ENCODE measurements around the gene RTN4R.
"Not testable (repeated sequence)": the region's sequence is repeated elsewhere in the genome, so short reads cannot be mapped to it uniquely, and the experiment has no call there.

RTN4R gene

DNA sequence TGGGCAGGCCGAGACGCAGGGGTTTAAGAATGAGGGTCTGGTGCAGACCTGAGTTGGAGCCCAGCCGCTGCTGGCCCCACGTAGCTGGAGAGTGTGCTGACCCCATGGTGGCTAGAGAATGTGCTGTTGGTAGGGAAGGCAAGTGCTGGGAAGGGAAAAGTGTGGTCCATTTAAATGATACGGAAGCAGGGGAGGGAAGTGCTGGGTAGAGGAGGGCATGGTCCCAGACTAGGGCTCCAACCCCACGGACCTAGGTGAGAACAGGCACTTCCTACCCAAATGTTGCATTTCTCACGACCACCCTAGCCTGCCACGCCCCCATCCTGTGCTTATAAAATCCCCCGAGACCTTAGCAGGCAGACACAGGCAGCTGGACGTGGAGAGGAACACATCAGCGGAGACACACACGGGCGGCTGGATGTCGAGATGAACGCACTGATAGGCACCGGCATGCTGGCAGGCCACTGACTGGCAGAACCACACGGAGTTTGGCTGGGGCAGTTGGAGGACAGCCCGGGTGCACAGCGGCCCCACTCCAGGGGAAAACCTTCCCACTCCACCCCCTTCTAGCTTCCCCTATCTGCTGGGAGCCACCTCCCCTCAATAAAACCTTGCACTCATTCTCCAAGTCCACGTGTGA is 18.8 kb upstream of the RTN4R start:
- DNase-seq: not testable (repeated sequence)

GRCh38 chr22:20286312-20286660 is 18.2 kb upstream of the RTN4R start:
- DNase-seq: not testable (repeated sequence)

- DNase-seq: peak; percentile 40 to 78 (median 57)
Observed at GRCh38 chr22:20285473-20286311, 17.6 kb upstream of the RTN4R start.

GRCh38 chr22:20284471-20285086 is 16.5 kb upstream of the RTN4R start:
- no peak for DNase-seq

GRCh38 chr22:20283674-20284066 is 15.6 kb upstream of the RTN4R start:
- DNase-seq: no peak

DNA sequence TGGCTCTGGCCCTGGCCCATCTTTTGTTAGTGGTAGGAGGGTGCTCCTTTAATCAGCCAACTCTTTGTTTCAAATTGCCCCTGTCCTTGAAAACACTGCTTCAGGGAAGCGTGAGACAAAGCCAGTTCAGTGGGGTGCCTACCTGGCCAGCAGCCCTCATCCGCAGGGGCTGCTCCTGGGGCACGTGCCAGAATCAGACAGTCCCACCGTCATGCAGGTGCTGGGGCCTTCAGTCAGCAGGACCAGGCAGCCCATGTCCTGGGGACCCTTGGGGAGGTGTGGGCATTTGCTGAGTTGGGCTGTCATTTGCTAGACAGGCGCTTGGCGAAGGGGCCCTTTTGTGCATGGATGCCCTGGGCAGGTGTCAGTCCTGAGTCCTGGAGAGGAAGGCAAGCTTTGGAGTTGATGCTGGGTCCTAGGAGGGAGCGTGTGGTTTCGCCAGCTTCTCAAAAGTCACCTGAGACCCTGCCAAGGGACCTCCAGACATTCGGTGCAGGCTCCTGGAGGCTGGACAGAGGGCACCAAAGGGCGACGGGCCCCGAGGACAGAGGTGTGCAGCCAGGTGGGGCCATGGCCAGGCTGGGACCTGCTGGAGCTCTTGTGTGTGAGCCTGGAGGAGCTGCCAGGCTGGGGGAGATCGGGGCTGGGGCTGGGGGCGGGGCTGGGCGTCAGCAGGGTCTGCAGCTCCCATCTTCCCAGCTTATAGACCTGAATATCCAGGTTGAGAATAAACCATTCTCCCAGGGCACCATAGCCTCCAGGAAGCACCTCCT is 15.0 kb upstream of the RTN4R start:
- DNase-seq: no peak

DNA sequence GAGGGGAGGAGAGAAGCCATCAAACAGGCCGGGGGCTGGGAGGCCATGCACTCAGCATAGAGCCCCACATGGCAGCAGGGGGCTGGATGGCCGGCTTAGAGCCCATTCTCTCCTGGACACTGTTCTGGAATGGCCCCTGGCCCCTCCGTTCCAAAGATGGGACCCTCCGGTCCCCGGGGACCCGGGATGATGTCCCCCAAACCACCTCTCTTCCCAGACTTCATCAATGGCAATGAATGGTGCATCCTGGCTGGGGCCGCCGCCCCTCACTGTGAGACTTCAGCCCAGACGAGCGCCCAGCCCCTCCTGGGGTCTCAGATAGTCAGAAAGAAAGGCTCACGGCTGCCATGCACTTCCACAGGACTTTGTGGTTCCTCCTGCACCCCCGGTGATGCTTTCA is 13.8 kb upstream of the RTN4R start:
- DNase-seq: no peak

GRCh38 chr22:20281473-20281872 is 13.4 kb upstream of the RTN4R start:
- DNase-seq: not testable (repeated sequence)

DNA sequence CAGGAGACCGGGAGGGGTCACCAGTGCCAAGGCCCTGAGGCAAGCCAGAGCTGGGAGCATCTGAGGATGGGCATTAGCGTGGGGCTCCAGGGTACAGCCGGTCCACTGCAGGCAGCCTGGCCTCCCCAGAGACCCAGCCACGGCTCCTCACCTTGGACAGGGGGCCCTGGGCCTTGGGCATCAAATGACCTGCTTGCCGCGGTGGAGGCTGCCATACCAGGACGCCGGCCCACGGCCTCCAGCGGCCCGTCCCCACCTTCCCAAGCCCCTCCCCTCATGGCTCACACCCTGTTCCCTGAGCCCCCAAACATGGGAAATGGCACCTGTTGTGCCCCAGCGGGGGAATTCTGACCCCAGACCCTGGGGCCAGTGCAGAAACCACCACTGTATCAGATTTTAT is 12.7 kb upstream of the RTN4R start:
- DNase-seq: no peak

- DNase-seq: not testable (repeated sequence)
Observed at GRCh38 chr22:20280163-20280562, 12.0 kb upstream of the RTN4R start.

DNA sequence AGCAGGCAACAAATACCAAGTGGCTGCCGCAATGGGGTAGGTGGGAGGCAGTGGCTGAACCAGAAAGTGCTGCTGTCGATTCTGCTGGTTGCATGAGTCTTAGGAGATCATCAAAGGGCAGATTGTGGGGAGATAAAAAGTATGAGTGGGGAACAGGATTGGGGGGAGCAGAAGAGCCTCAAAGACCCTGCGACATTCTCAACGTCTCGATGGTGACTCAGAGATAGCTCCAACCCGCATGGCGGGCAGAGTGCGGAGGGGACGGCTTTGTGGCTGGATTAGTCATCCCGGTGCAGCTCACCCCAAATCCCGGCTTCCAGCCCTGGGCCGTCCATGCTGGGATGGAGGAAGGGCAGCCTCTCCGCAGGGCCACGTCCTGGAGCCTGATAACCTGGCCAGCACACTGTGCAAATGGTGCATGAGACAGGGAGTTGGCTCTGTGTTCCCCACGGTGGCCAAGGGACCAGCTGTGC is 11.6 kb upstream of the RTN4R start:
- no peak for DNase-seq

DNA sequence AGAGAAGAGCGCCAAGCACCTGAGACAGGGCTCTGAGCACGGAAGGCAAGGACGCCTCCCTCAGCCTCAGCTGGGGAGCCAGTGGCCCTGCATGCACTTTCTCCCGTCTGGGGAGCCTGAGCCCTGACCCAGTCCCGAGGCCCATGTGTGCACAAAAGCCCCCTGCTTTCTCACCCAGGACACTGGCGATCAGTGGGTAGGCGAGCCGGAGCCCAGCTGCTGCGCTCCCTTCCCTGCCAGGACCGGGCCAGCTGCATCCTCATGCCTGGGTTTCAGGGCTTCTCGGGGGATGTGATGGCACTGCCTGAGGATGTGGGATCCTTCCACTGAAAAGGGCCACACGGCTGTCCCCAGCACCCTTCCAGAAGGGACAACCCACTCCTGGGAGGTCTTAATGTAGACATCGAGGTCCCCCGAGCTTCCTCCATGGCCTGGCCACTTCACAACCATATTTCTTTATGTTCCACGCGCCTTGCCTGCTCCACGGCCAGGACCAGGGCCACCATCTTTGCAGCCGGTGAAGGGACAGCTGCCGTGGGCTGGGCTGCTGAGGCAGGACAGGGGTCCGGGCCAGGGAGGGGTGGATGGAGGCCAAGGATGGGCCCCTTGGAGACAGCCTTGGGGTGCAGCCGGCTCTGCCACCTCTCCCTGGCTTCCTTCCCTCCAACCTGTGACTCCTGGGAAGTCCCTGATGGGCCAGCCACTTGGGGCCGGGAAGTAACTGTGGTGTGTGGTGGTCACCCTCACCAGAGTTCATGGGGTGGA is 10.8 kb upstream of the RTN4R start:
- DNase-seq: not testable (repeated sequence)

DNA sequence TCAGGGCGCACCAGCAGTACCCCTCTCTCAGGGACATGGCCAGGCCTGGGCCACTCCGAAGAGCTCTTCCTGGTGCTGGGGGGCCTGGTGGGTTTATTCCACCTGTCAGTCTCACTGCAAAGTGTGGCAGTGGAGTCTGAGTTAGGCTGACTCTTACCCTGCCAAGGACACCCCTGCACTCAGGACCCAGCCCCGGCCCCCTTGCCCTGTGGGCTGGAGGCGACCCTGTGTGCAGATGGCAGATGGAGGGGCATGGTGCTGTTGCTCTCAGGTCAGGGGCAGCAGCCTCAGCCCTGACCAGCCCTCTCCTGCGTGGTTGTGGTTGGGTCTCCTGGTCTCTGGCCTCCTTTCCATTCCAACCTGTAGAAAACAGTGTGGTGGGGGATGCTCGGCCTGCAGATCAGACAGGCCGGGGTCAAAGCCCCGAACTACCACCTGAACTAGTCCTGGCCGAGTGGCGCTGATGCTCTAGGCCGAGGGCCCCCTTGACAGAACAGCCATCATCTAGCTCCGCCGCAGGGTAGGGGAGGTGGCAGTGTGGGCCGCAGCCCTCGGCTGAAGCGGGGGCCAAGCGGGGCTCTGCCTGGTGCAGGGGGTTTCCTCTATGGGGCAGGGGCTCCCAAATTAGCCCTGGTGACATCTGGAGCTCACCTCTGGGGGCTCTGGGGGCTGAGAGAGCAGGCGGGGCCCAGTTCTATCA is 10.0 kb upstream of the RTN4R start:
- DNase-seq: not testable (repeated sequence)

DNA sequence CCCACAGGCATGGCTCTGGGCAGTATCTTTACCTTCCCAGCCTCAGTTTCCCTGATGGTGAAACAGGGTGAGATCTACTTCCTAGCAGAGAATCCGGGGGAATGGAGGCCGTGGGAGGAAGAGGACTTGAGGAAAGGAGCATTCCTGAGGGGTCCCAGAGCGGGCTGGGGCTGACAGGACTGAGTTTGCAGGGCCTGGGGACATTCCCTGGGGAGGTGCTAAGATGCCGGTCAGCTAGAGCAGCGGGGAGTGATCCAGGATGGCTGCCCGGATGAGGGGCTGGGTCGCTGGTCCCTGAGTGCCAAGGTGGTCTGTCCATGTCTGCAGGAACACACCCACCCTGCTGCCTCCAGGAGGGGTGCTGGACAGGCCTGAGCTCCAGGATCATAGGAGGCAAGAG is 8.3 kb upstream of the RTN4R start:
- DNase-seq: no peak

DNA sequence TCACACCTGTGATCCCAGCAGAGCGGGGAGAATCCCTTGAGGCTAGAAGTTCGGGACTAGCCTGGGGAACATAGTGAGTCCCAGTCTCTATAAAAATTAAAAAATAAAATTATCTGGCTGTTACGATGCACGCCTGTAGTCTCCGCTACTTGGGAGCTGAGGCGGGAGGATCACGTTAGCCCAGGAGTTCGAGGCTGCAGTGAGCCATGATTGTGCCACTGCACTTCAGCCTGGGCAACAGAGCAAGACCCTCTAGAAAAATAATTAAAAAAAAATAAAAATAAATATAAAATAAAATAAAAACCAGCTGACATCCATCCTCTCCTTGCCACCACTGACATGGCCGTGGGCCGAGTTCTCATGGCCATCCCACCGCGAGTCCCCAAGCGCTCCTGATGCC is 7.7 kb upstream of the RTN4R start:
- DNase-seq: no peak

GRCh38 chr22:20275325-20275724 is 7.2 kb upstream of the RTN4R start:
- DNase-seq: not testable (repeated sequence)

DNA sequence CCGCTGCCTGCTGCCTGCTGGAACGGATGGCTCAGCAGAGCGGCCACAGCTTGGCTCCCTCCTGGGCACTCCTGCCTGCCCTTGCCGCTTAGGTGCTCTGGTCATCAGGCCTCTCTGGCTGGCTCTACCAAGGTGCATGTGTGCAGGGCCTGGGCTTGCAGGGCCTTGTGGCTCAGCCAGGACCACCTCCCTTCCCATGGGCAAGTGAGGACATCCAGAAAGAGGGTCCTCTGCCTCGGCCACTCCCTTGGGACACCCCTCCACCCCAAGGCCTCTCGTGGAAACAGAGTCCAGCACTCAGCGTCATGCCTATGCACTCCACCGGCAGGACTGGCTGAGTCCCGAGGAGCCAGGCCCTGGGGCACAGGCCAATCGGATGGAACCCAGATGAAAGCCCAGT is 6.3 kb upstream of the RTN4R start:
- DNase-seq: not testable (repeated sequence)

GRCh38 chr22:20273758-20274181 is 5.7 kb upstream of the RTN4R start:
- no peak for DNase-seq

DNA sequence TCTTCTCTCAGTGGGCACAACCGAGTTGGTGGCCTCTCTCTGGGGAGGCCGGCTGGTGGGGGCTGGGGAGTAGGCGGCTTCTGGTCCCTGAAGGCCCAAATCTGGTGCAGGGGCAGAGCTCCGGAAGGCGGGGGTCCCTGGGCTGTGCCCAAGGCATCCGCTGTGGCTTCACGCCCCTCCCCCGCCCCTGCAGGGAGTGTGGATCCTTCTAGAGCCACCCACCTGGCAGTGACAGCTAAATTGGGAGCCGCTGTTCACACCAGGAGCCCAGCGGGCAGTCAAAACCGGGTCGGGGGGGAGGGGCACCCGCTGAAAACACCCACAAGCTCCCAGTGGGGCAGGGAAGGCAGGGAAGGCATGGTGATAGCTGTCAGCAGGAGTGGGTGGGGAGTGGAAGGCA is 4.6 kb upstream of the RTN4R start:
- DNase-seq: no peak

GRCh38 chr22:20272174-20272573 is 4.1 kb upstream of the RTN4R start:
- DNase-seq: no peak
